BLaER1 treated with 17β-estradiol and CSF1 and Interleukin-3, amounts not matched to agents 10 nM and 100 nM (cell line): Measurements from ENCODE around the gene WWC2.
"Not testable (repeated sequence)": the region's sequence is repeated elsewhere in the genome, so short reads cannot be mapped to it uniquely, and the experiment has no call there.

Source experiments
- H3K27ac ChIP-seq, 11 experiments: shearing (Covaris generic); formaldehyde crosslinking; 2 replicates each; pipeline ENCODE4 v1.8.1; 2022
- H3K27me3 ChIP-seq, 11 experiments: shearing (Covaris generic); formaldehyde crosslinking; 2 replicates each; pipeline ENCODE4 v1.8.1; 2022
- H3K36me3 ChIP-seq, 11 experiments: shearing (Covaris generic); formaldehyde crosslinking; 2 replicates each; pipeline ENCODE4 v1.8.1; 2022
- H3K4me1 ChIP-seq, 10 experiments: shearing (Covaris generic); formaldehyde crosslinking; 2 replicates each; pipeline ENCODE4 v1.8.1; 2022
- H3K4me2 ChIP-seq, 11 experiments: shearing (Covaris generic); formaldehyde crosslinking; 2 replicates each; pipeline ENCODE4 v1.8.1; 2022
- H3K4me3 ChIP-seq, 10 experiments: shearing (Covaris generic); formaldehyde crosslinking; 2 replicates each; pipeline ENCODE4 v1.8.1; 2022
- H3K9ac ChIP-seq, 11 experiments: shearing (Covaris generic); formaldehyde crosslinking; 2 replicates each; pipeline ENCODE4 v1.8.1; 2022
- H3K9me3 ChIP-seq, 11 experiments: shearing (Covaris generic); formaldehyde crosslinking; replicated peaks in 1 of 11; 2 replicates each; pipeline ENCODE4 v1.8.1; 2022
- H4K20me1 ChIP-seq, 11 experiments: shearing (Covaris generic); formaldehyde crosslinking; 2 replicates each; pipeline ENCODE4 v1.8.1; 2022
- Cebpa-rat ChIP-seq, 11 experiments: shearing (Covaris generic); IDR thresholded peaks; 2 replicates each; pipeline ENCODE4 v1.8.1; 2022

Gene WWC2

GRCh38 chr4:183314336-183314735 is 215.3 kb downstream of the WWC2 start:
- no peaks in the 10 kb centered on the region for H3K9me3 ChIP-seq
- no peak for TF ChIP-seq Cebpa-rat (IDR thresholded peaks at IDR 0.05)
- no peaks in the 10 kb centered on the region for H4K20me1 ChIP-seq
- no peaks in the 10 kb centered on the region for H3K27me3 ChIP-seq
- peaks cover 6 to 13% (median 9%) of the 10 kb centered on the region in 10 experiments; a peak in 17 of 20 replicates for H3K4me1 ChIP-seq
- H3K9ac ChIP-seq, result no peak overlapping the region
- H3K4me3 ChIP-seq, result no peak overlapping the region
- peaks cover 0 to 48% (median 20%) of the 10 kb centered on the region in 11 experiments; a peak in 15 of 22 replicates for H3K36me3 ChIP-seq
- no peak overlapping the region for H3K27ac ChIP-seq
- H3K4me2 ChIP-seq, result no peak overlapping the region

GRCh38 chr4:183314806-183315205 is 215.7 kb downstream of the WWC2 start:
- no peak for TF ChIP-seq Cebpa-rat (IDR thresholded peaks at IDR 0.05)
- peaks cover 6 to 13% (median 9%) of the 10 kb centered on the region in 10 experiments; a peak in 17 of 20 replicates for H3K4me1 ChIP-seq
- no peaks in the 10 kb centered on the region for H3K9me3 ChIP-seq
- no peak overlapping the region for H3K9ac ChIP-seq
- no peak overlapping the region for H3K4me2 ChIP-seq
- H4K20me1 ChIP-seq, result no peaks in the 10 kb centered on the region
- no peaks in the 10 kb centered on the region for H3K27me3 ChIP-seq
- H3K27ac ChIP-seq, result no peak overlapping the region
- no peak overlapping the region for H3K4me3 ChIP-seq
- peaks cover 0 to 50% (median 20%) of the 10 kb centered on the region in 11 experiments; a peak in 15 of 22 replicates for H3K36me3 ChIP-seq

- peaks cover 0 to 34% (median 10%) of the 10 kb centered on the region in 11 experiments; a peak in 12 of 22 replicates for H3K36me3 ChIP-seq
- H3K4me3 ChIP-seq, result no peak overlapping the region
- no peaks in the 10 kb centered on the region for H3K27me3 ChIP-seq
- peak overlapping the region; percentile 35 to 64 (median 50); a peak in 21 of 22 replicates for H3K4me2 ChIP-seq
- no peak overlapping the region for H3K27ac ChIP-seq
- H4K20me1 ChIP-seq, result no peaks in the 10 kb centered on the region
- peaks cover 6 to 27% (median 20%) of the 10 kb centered on the region in 10 experiments; a peak in 18 of 20 replicates for H3K4me1 ChIP-seq
- no peaks in the 10 kb centered on the region for H3K9me3 ChIP-seq
- 0 out of 22 replicates have a peak overlapping the region, but pooled peaks of 2 of the 11 experiments have one; percentile 7 to 11 for H3K9ac ChIP-seq
- no peak for TF ChIP-seq Cebpa-rat (IDR thresholded peaks at IDR 0.05)
Observed at GRCh38 chr4:183318656-183319055, 219.6 kb downstream of the WWC2 start.

- H3K4me2 ChIP-seq, result peak within 1 kb of the TSS in 7 of 11 experiments; percentile 8 to 64 (median 36); a peak in 11 of 22 replicates
- H3K4me1 ChIP-seq, result peaks cover 6 to 27% (median 20%) of the 10 kb centered on the region in 10 experiments; a peak in 18 of 20 replicates
- no peak within 1 kb of the TSS for H3K4me3 ChIP-seq
- no peak within 1 kb of the TSS for H3K27ac ChIP-seq
- no peak within 1 kb of the TSS for H3K9ac ChIP-seq
- no peak for TF ChIP-seq Cebpa-rat (IDR thresholded peaks at IDR 0.05)
- H3K9me3 ChIP-seq, result peaks cover 0 to 3% (median 0%) of the 10 kb centered on the region in 11 experiments; a peak in 1 of 22 replicates
- H4K20me1 ChIP-seq, result no peaks in the 10 kb centered on the region
- peaks cover 0 to 16% (median 0%) of the 10 kb centered on the region in 11 experiments; a peak in 7 of 22 replicates for H3K36me3 ChIP-seq
- H3K27me3 ChIP-seq, result no peaks in the 10 kb centered on the region
Observed at GRCh38 chr4:183320211-183321059, 221.4 kb downstream of the WWC2 start, which contains the start of gene CLDN22. CLDN22 (minus strand) TSS chr4:183320276; CDS start chr4:183320218, 58 bp downstream.

- peak overlapping the region in 7 of 11 experiments; percentile 1 to 48 (median 19); a peak in 10 of 22 replicates for H3K4me2 ChIP-seq
- peaks cover 6 to 27% (median 20%) of the 10 kb centered on the region in 10 experiments; a peak in 18 of 20 replicates for H3K4me1 ChIP-seq
- H3K4me3 ChIP-seq, result no peak overlapping the region
- no peak overlapping the region for H3K27ac ChIP-seq
- TF ChIP-seq Cebpa-rat (IDR thresholded peaks at IDR 0.05), result no peak
- no peaks in the 10 kb centered on the region for H3K27me3 ChIP-seq
- peaks cover 0 to 9% (median 0%) of the 10 kb centered on the region in 11 experiments; a peak in 6 of 22 replicates for H3K36me3 ChIP-seq
- no peak overlapping the region for H3K9ac ChIP-seq
- no peaks in the 10 kb centered on the region for H4K20me1 ChIP-seq
- peaks cover 0 to 9% (median 4%) of the 10 kb centered on the region in 11 experiments; a peak in 18 of 22 replicates for H3K9me3 ChIP-seq
Observed at GRCh38 chr4:183321079-183321478, 222.0 kb downstream of the WWC2 start.

- H3K4me3 ChIP-seq, result no peak overlapping the region
- H3K27ac ChIP-seq, result no peak overlapping the region
- H3K9ac ChIP-seq, result no peak overlapping the region
- peaks cover 0 to 5% (median 0%) of the 10 kb centered on the region in 11 experiments; a peak in 3 of 22 replicates for H3K36me3 ChIP-seq
- no peaks in the 10 kb centered on the region for H4K20me1 ChIP-seq
- TF ChIP-seq Cebpa-rat (IDR thresholded peaks at IDR 0.05), result no peak
- H3K9me3 ChIP-seq, result peaks cover 4 to 14% (median 8%) of the 10 kb centered on the region in 11 experiments; a peak in 19 of 22 replicates
- peak overlapping the region in 4 of 11 experiments; percentile 18 to 48 (median 30); a peak in 7 of 22 replicates for H3K4me2 ChIP-seq
- peaks cover 7 to 27% (median 20%) of the 10 kb centered on the region in 10 experiments; a peak in 19 of 20 replicates for H3K4me1 ChIP-seq
- H3K27me3 ChIP-seq, result no peaks in the 10 kb centered on the region
Observed at GRCh38 chr4:183321516-183321915, 222.5 kb downstream of the WWC2 start.

- H3K9ac ChIP-seq, result no peak within 1 kb of the TSS
- H3K9me3 ChIP-seq, result peaks cover 6 to 15% (median 11%) of the 10 kb centered on the region in 11 experiments; a peak in 19 of 22 replicates
- no peak for TF ChIP-seq Cebpa-rat (IDR thresholded peaks at IDR 0.05)
- peaks cover 13 to 27% (median 23%) of the 10 kb centered on the region in 10 experiments; a peak in 19 of 20 replicates for H3K4me1 ChIP-seq
- H3K27ac ChIP-seq, result no peak within 1 kb of the TSS
- H3K27me3 ChIP-seq, result no peaks in the 10 kb centered on the region
- no peaks in the 10 kb centered on the region for H4K20me1 ChIP-seq
- peaks cover 0 to 4% (median 0%) of the 10 kb centered on the region in 11 experiments; a peak in 1 of 22 replicates for H3K36me3 ChIP-seq
- H3K4me2 ChIP-seq, result peak within 1 kb of the TSS in 5 of 11 experiments; percentile 18 to 48 (median 23); a peak in 7 of 22 replicates
- no peak within 1 kb of the TSS for H3K4me3 ChIP-seq
Observed at GRCh38 chr4:183322326-183322725, 223.3 kb downstream of the WWC2 start, which contains the start of gene CLDN24. CLDN24 (minus strand) TSS chr4:183322426; CDS start chr4:183322426, 0 bp downstream.

- Histone ChIP-seq H3K27ac (no peak overlapping the region), H3K27me3 (no peaks in the 10 kb centered on the region), H3K36me3 (peaks cover 0 to 4% (median 0%) of the 10 kb centered on the region in 11 experiments; a peak in 1 of 22 replicates), H3K4me2 (no peak overlapping the region), H3K4me3 (no peak overlapping the region), H4K20me1 (no peaks in the 10 kb centered on the region), H3K4me1 (peaks cover 11 to 24% (median 21%) of the 10 kb centered on the region in 10 experiments; a peak in 19 of 20 replicates), H3K9ac (no peak overlapping the region), H3K9me3 (peaks cover 6 to 15% (median 11%) of the 10 kb centered on the region in 11 experiments; a peak in 19 of 22 replicates)
- no peak for TF ChIP-seq Cebpa-rat (IDR thresholded peaks at IDR 0.05)
Observed at GRCh38 chr4:183323295-183323694, 224.2 kb downstream of the WWC2 start.

GRCh38 chr4:183324056-183324455 is 225.0 kb downstream of the WWC2 start:
- not testable (repeated sequence) for H3K9ac ChIP-seq, H4K20me1 ChIP-seq, H3K27me3 ChIP-seq, H3K4me2 ChIP-seq, H3K36me3 ChIP-seq, H3K27ac ChIP-seq, H3K4me3 ChIP-seq
- Histone ChIP-seq H3K9me3 (peaks cover 6 to 15% (median 11%) of the 10 kb centered on the region in 11 experiments; a peak in 19 of 22 replicates), H3K4me1 (peaks cover 6 to 16% (median 13%) of the 10 kb centered on the region in 10 experiments; a peak in 16 of 20 replicates)
